Skeletal muscle satellite cell (primary cell): ENCODE measurements around the gene PLA2G4C.
"Not testable (repeated sequence)": the region's sequence is repeated elsewhere in the genome, so short reads cannot be mapped to it uniquely, and the experiment has no call there.

Experiments used
- H3K27me3 ChIP-seq: 2 replicates; pipeline ENCODE4 v1.7.0; 2013; ENCODE audit warnings: low read length; ENCODE audit not compliant: control insufficient read depth, insufficient read depth
- H3K36me3 ChIP-seq: 2 replicates; pipeline ENCODE4 v1.7.0; 2013; ENCODE audit warnings: mild to moderate bottlenecking, control low read depth, low read length; ENCODE audit not compliant: insufficient read depth
- H3K4me1 ChIP-seq: 2 replicates; pipeline ENCODE4 v1.7.0; 2013; ENCODE audit warnings: low read length; ENCODE audit not compliant: control insufficient read depth, insufficient read depth
- H3K4me2 ChIP-seq: 2 replicates; pipeline ENCODE4 v1.7.0; 2013; ENCODE audit warnings: mild to moderate bottlenecking, low read length
- H3K4me3 ChIP-seq: 2 replicates; pipeline ENCODE4 v1.7.0; 2013; ENCODE audit warnings: low read length
- H3K9ac ChIP-seq: 2 replicates; pipeline ENCODE4 v1.7.0; 2013; ENCODE audit warnings: mild to moderate bottlenecking, low read depth, low read length, moderate library complexity
- H3K9me3 ChIP-seq: replicated peaks from 2 replicates; pipeline ENCODE4 v1.7.0; 2013; ENCODE audit warnings: mild to moderate bottlenecking, control low read depth, low read length

The PLA2G4C gene

GRCh38 chr19:48103922-48104321 is 6.7 kb downstream of the PLA2G4C start:
- H3K36me3 ChIP-seq: peaks cover 3% of the 10 kb centered on the region
- H3K9me3 ChIP-seq: no peaks in the 10 kb centered on the region
- no peak overlapping the region for H3K4me2 ChIP-seq
- no peak overlapping the region for H3K9ac ChIP-seq
- no peaks in the 10 kb centered on the region for H3K27me3 ChIP-seq
- no peak overlapping the region for H3K4me3 ChIP-seq
- H3K4me1 ChIP-seq: peaks cover 6% of the 10 kb centered on the region

DNA sequence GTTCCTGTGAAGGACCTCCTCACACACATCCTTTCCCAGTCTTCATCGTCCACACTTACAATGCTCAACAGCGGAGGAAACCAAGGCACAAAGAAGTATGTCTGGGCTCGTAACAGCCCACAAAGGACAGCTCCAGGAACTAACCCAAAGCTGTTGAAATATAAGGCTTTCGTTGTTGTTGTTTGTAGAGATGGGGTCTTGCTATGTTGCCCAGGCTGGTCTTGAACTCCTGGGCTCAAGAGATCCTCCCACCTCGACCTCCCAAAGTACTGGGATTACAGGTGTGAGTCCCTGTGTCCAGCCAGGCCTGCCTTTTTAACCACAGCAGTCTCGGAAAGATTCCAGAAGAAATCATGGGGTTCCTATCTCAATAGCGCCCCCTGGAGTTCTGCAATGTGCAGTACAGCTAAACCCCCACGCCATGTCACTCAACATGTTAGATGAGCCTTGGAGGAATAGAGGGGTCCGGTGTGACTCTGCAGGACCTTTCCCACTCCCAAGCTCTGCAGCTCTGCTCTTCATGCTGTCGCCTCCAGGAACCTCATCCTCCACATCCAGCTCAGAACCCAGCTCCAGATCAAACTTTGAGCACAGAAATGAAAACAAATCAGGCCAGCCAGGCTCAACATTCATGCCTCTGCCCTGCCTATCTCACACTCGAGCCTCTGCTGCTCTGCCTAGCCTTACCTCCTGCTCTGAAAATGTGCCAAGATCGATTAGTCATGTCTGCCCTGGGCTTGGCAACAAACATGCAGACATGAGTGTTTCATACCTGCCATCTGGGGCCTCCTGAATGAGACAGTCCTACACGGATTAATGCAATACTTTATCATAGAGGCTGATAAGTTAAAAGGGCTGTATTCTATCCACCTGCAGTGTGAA is 7.5 kb downstream of the PLA2G4C start:
- peaks cover 3% of the 10 kb centered on the region for H3K36me3 ChIP-seq
- H3K4me1 ChIP-seq: peaks cover 6% of the 10 kb centered on the region
- H3K9ac ChIP-seq: no peak overlapping the region
- H3K4me3 ChIP-seq: no peak overlapping the region
- no peaks in the 10 kb centered on the region for H3K9me3 ChIP-seq
- no peaks in the 10 kb centered on the region for H3K27me3 ChIP-seq
- no peak overlapping the region for H3K4me2 ChIP-seq

DNA sequence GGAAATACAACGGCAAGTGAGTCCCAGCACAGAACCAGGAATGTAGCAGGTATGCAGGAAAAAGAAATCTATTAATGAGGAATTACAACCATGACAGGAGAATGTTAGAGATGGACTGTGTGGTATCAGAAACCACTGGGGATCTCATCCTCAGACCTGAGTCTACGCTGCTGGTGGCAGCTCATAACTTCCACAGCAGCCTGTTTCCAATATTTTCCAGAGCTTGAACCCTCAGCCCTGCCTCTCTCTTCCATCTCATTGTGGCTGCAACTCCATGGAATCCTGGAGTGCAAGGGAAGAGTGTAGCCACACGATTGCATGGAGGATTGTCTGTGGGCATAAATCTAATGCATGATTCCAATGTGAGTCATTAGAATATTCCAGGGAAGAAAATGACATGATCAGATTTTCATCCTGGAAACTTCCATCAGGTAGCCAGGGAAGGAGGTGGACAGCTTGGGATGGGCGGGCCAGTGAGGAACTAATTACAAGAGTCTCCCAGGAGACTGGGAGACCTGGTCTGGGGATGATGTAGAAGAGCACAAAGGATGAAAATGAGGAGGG is 14.9 kb downstream of the PLA2G4C start:
- peaks cover 3% of the 10 kb centered on the region for H3K36me3 ChIP-seq
- no peaks in the 10 kb centered on the region for H3K9me3 ChIP-seq
- no peak overlapping the region for H3K4me3 ChIP-seq
- no peaks in the 10 kb centered on the region for H3K27me3 ChIP-seq
- no peak overlapping the region for H3K9ac ChIP-seq
- peaks cover 13% of the 10 kb centered on the region for H3K4me1 ChIP-seq
- H3K4me2 ChIP-seq: no peak overlapping the region

DNA sequence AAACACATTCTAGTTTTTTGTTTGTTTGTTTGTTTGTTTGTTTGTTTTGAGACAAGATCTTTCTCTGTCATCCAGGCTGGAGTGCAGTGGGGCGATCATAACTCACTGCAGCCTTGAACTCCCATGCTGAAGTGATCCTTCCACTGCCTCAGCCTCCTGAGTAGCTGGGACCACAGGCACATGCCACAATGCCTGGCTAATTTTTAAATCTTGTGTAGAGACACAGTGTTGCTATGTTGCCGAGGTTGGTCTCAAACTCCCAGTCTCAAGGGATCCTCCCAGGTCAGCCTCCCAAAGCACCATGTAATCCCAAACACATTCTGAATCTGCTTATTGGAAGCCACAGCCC is 15.8 kb downstream of the PLA2G4C start:
- peaks cover 21% of the 10 kb centered on the region for H3K4me1 ChIP-seq
- H3K4me2 ChIP-seq: no peak overlapping the region
- H3K9me3 ChIP-seq: no peaks in the 10 kb centered on the region
- peaks cover 3% of the 10 kb centered on the region for H3K36me3 ChIP-seq
- no peak overlapping the region for H3K9ac ChIP-seq
- H3K27me3 ChIP-seq: no peaks in the 10 kb centered on the region
- H3K4me3 ChIP-seq: no peak overlapping the region

DNA sequence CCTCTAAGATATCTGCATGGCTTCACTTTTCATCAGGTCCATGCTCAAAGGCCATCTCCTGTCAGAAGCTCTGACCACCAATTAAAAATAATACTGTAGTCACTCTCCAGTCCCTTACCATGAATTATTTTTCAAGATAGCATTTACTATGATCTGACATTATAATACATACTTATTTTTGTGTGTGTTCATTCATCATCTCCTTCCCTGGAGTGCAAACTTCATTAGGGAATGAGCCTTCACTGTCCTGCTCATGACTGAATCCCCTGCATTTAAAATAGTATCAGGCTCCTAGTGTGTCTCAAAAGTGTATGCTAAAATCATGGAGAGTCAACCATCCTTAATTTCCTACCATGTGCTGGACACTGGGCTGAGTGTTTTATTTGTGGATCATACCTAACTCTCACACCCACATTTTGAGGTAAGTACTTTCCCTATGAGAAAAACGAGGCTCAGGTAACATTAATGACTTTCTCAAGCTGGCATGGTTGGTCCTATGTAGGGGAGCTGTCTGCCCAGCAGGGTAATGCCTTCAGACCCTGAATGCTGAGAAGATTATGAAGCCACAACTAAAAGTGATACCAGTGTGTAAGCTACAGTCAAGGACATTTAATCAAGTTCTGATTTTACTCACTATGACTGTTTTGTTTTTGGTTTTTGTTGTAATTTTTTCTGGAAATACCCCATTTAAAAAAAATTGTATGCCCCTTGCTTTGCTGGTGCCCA is 16.3 kb downstream of the PLA2G4C start:
- H3K9me3 ChIP-seq: no peaks in the 10 kb centered on the region
- H3K9ac ChIP-seq: no peak overlapping the region
- H3K4me1 ChIP-seq: peaks cover 26% of the 10 kb centered on the region
- no peak overlapping the region for H3K4me3 ChIP-seq
- H3K36me3 ChIP-seq: no peaks in the 10 kb centered on the region
- no peak overlapping the region for H3K4me2 ChIP-seq
- H3K27me3 ChIP-seq: no peaks in the 10 kb centered on the region

- not testable (repeated sequence) for H3K9me3 ChIP-seq, H3K36me3 ChIP-seq, H3K4me3 ChIP-seq, H3K9ac ChIP-seq
- Histone ChIP-seq H3K4me2 (peak overlapping the region; percentile 41), H3K27me3 (peaks cover 10% of the 10 kb centered on the region), H3K4me1 (peaks cover 26% of the 10 kb centered on the region)
These were observed 19.4 kb downstream of the PLA2G4C start for GRCh38 chr19:48091111-48091718.

DNA sequence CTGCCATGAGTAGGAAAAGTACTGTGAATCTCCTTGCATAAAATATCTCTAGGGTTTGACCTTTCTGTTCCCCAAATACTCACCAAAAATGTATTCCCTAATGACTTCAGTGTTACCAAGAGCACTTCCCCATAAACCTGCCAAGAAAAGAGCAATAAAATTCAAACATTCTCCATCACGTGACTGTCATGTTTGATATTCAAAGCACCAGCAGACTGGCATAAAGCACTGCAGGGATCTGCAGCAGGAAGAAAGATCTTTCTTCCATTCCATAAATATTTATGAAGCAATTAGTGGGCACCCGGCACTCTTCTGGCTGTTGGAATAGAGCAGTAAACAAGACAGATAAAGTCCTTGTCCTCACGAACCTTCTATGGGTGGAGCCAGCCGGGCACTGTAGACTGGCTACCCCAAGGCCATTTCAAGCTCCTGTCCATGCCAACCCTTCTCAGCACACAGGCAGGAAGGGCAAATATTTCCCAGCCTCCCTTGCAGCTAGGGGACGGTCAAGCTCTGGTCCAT is 20.3 kb downstream of the PLA2G4C start:
- H3K27me3 ChIP-seq: peaks cover 10% of the 10 kb centered on the region
- peak overlapping the region; percentile 10 for H3K4me2 ChIP-seq
- no peaks in the 10 kb centered on the region for H3K36me3 ChIP-seq
- no peak overlapping the region for H3K9ac ChIP-seq
- H3K4me1 ChIP-seq: peaks cover 26% of the 10 kb centered on the region
- no peaks in the 10 kb centered on the region for H3K9me3 ChIP-seq
- no peak overlapping the region for H3K4me3 ChIP-seq

DNA sequence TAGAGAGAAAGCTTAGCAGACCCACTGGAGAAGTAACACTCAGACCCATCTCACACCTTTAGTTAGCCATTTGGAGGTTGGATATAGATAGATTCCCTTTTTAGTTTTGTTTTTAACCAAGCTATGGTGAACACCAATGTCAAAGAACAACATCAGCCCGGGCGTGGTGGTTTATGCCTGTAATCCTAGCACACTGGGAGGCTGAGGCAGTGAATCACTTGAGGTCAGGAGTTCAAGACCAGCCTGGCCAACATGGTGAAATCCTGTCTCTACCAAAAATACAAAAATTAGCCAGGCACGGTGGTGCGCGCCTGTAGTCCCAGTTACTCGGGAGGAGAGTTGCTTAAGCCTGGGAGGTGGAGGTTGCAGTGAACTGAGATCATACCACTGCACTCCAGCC is 21.6 kb downstream of the PLA2G4C start:
- H3K36me3 ChIP-seq, H3K9me3 ChIP-seq, H3K4me3 ChIP-seq, H3K4me2 ChIP-seq, H3K9ac ChIP-seq: not testable (repeated sequence)
- Histone ChIP-seq H3K27me3 (peaks cover 10% of the 10 kb centered on the region), H3K4me1 (peaks cover 26% of the 10 kb centered on the region)

GRCh38 chr19:48085904-48086864 is 24.4 kb downstream of the PLA2G4C start:
- Histone ChIP-seq H3K36me3 (no peaks in the 10 kb centered on the region), H3K4me2 (no peak overlapping the region), H3K4me1 (peaks cover 18% of the 10 kb centered on the region), H3K4me3 (no peak overlapping the region), H3K9ac (no peak overlapping the region), H3K27me3 (peaks cover 10% of the 10 kb centered on the region), H3K9me3 (no peaks in the 10 kb centered on the region)

GRCh38 chr19:48085076-48085475 is 25.5 kb downstream of the PLA2G4C start:
- Histone ChIP-seq H3K4me2 (no peak overlapping the region), H3K36me3 (no peaks in the 10 kb centered on the region), H3K27me3 (peaks cover 10% of the 10 kb centered on the region), H3K4me1 (peaks cover 7% of the 10 kb centered on the region), H3K4me3 (no peak overlapping the region), H3K9ac (no peak overlapping the region), H3K9me3 (no peaks in the 10 kb centered on the region)
